MCF 10A (cell line): ENCODE data around the gene STAT1. TPM values are rescaled to one million over a fixed set of nuclear protein-coding genes. Genes with fewer than 3 reads are reported as not detected.

Experiments
- BruUV-seq: library from RNA; stranded (reverse); fragments of 400-500 nt; replicated peaks from 2 replicates; lab custom pipeline; 2021; lab: Mats Ljungman, UMichigan
- CTCF ChIA-PET: fragments of 300-600 bp; sonication (Branson Sonifier 250); formaldehyde crosslinking; extraction: SDS; loops from one replicate; lab custom pipeline; 2021; ENCODE audit warnings: antibody characterized with exemption, inconsistent platforms; lab: Yijun Ruan, JAX
- POLR2A ChIA-PET: fragments of 300-600, 350-650 bp; sonication (Branson Sonifier 250); formaldehyde crosslinking; extraction: SDS; loops from one replicate; lab custom pipeline; 2020; ENCODE audit warnings: antibody characterized with exemption, inconsistent platforms; lab: Yijun Ruan, JAX
- DNase-seq: peaks from one replicate; pipeline ENCODE4 v3.0.0-alpha.2; 2018; ENCODE audit not compliant: unreplicated experiment
- H3K27ac Mint-ChIP-seq: one replicate; pipeline ENCODE4 v1.8.0; 2022; ENCODE audit warnings: mild to moderate bottlenecking, low read depth, mixed read lengths; ENCODE audit not compliant: unreplicated experiment
- H3K27me3 Mint-ChIP-seq: one replicate; pipeline ENCODE4 v1.8.0; 2022; ENCODE audit warnings: mixed read lengths; ENCODE audit not compliant: insufficient read depth, unreplicated experiment
- H3K36me3 Mint-ChIP-seq: one replicate; pipeline ENCODE4 v1.8.0; 2022; ENCODE audit warnings: mild to moderate bottlenecking, moderate library complexity, mixed read lengths; ENCODE audit not compliant: insufficient read depth, unreplicated experiment
- H3K4me1 Mint-ChIP-seq: one replicate; pipeline ENCODE4 v1.8.0; 2022; ENCODE audit warnings: mixed read lengths; ENCODE audit not compliant: insufficient read depth, unreplicated experiment
- H3K4me3 Mint-ChIP-seq: one replicate; pipeline ENCODE4 v1.8.0; 2022; ENCODE audit warnings: mild to moderate bottlenecking, moderate library complexity, mixed read lengths; ENCODE audit not compliant: unreplicated experiment
- H3K9me3 Mint-ChIP-seq: one replicate; pipeline ENCODE4 v1.8.0; 2022; ENCODE audit warnings: mixed read lengths; ENCODE audit not compliant: unreplicated experiment
- intact Hi-C: fragments of 100-400 bp; cut with micrococcal nuclease; formaldehyde crosslinking; loops from 2 replicates; pipeline ENCODE4 v1.14.1; 2022
- total RNA-seq: library from RNA; stranded (reverse); gene quantifications from 2 replicates; pipeline ENCODE4 v1.2.3, GENCODE V29; 2022
- TF ChIP-seq, protein P1 (sequence below): fragments of 200-600 bp; IDR thresholded peaks from one replicate; pipeline ENCODE4 v1.8.0; 2022; ENCODE audit warnings: antibody characterized with exemption, mild to moderate bottlenecking; ENCODE audit not compliant: unreplicated experiment

STAT1 gene
- total RNA-seq, 1 experiment from 2014 or later: 36.9 TPM

DNA sequence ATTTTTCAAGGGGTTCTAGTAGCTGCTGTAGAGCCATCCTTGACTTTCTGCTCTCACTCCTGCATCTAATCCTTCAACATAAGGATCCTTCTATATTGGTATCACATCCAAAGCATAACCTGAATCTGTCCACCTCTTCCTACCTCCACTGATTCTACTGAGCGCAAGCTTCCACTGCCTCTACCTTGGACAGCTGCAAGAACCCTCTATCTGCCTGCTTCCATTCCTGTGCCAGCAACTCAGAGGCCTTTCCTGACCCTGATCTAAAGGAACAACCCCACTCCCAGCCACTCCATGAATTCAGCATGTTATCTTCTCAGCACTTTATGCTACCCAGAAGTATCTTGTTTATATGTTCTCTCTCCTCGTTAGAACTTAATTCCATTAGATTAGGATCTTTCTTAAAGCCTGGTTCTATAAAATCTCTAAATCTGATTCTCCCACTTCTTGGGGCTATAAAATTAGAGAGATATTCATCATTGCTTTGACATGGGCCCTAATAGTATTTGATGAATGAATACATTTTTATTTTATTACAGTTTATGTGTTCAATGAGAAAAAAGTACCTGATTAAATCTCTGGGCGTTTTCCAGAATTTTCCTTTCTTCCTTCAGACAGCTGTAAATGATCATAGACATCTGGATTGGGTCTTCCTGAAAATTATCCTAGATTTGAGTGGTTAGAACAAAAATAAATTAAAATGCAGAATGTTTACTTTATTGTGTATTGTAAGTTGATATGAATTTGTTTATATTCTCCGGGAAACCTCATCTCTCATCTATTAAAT is 6.8 kb downstream of the STAT1 start:
- Mint-ChIP-seq H3K27ac (no peak overlapping the region), H3K9me3 (no peaks in the 10 kb centered on the region), H3K4me1 (peaks cover 10% of the 10 kb centered on the region), H3K27me3 (no peaks in the 10 kb centered on the region), H3K36me3 (peaks cover 65% of the 10 kb centered on the region), H3K4me3 (no peak overlapping the region)
- ChIA-PET POLR2A (interaction anchor here (1.4 to 1.5 kb wide), 2 partner anchors 13 to 125 kb away, joined by 4 to 6 read pairs; no protein-coding TSS in a partner anchor), CTCF (no interaction called here)
- BruUV-seq: no TSS peak
- no peak for DNase-seq
- intact Hi-C loops: no loop called here
- TF ChIP-seq, protein P1, sequence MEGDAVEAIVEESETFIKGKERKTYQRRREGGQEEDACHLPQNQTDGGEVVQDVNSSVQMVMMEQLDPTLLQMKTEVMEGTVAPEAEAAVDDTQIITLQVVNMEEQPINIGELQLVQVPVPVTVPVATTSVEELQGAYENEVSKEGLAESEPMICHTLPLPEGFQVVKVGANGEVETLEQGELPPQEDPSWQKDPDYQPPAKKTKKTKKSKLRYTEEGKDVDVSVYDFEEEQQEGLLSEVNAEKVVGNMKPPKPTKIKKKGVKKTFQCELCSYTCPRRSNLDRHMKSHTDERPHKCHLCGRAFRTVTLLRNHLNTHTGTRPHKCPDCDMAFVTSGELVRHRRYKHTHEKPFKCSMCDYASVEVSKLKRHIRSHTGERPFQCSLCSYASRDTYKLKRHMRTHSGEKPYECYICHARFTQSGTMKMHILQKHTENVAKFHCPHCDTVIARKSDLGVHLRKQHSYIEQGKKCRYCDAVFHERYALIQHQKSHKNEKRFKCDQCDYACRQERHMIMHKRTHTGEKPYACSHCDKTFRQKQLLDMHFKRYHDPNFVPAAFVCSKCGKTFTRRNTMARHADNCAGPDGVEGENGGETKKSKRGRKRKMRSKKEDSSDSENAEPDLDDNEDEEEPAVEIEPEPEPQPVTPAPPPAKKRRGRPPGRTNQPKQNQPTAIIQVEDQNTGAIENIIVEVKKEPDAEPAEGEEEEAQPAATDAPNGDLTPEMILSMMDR: no peak

DNA sequence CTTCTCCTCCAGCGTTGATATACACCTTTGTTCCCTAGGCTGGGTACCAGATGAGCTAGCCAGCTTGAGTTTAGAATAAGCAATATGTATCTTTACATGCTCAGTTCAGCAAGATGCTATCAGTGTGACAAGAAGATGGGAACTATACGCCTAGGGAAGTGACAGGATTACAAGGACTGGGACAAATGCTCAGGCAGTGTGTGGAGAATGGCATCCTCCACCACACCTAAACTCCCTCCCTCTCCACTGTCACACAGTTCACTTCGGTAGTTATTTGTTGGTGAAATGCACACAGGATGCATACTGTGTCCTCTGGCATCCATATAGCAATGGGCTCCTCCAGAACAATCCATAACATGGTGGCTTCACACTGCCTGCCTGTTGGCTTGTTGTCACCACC is 7.7 kb downstream of the STAT1 start:
- Mint-ChIP-seq H3K27ac (no peak overlapping the region), H3K36me3 (peaks cover 69% of the 10 kb centered on the region), H3K4me3 (no peak overlapping the region), H3K4me1 (peaks cover 14% of the 10 kb centered on the region), H3K9me3 (no peaks in the 10 kb centered on the region), H3K27me3 (no peaks in the 10 kb centered on the region)
- DNase-seq: no peak
- TF ChIP-seq, protein P1: no peak
- ChIA-PET CTCF (no interaction called here), POLR2A (no interaction called here)
- BruUV-seq: no TSS peak
- intact Hi-C loops: no loop called here

DNA sequence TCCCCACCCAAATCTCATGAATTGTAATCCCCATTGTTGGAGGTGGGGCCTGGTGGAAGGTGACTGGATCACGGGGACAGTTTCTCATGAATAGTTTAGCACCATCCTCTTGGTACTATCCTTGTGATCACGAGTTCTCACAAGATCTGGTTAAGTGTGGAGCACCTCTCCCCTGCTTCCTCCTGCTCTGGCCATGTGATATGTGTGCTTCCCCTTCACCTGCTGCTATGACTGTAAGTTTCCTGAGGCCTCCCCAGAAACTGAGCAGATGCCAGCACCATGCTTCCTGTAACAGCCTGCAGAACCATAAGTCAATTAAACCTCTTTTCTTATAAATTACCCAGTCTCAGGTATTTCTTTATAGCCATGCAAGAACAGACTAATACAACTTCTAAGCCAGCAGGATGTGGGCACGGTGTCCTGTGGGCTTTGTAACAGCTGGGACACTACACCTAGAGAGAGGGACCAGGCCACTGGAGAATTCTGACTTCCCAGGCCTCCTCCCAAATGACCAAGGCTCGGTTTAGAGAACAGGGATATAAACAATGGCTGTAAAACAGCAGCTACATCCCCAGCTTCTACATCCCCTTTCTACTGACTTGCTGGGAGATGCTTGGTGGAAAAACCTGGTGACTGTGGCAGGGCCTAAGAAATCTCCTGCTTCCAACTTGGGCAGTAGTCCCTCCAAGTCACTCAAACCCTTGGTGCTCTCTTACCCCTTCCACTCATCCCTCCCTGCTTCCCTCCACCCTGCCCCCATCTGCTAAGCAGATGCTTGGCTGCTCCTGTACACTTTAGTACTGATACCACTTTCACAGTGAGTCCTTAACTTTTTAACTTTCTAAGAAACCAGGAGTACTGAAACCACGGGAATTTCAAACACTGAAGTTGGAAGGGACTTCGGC is 10.3 kb downstream of the STAT1 start:
- no peak overlapping the region for H3K27ac Mint-ChIP-seq
- no TSS peak for BruUV-seq
- DNase-seq: no peak
- H3K9me3 Mint-ChIP-seq: no peaks in the 10 kb centered on the region
- no peaks in the 10 kb centered on the region for H3K27me3 Mint-ChIP-seq
- no peak overlapping the region for H3K4me3 Mint-ChIP-seq
- ChIA-PET CTCF (interaction anchor here (0.7 kb wide), 1 partner anchor 151 kb away, joined by 4 read pairs; no protein-coding TSS in a partner anchor), POLR2A (interaction anchor here (1.3 to 4.4 kb wide), 3 partner anchors 10 to 16 kb away, joined by 9 to 40 read pairs (median 31); partner anchors contain the start of gene STAT1)
- peaks cover 14% of the 10 kb centered on the region for H3K4me1 Mint-ChIP-seq
- TF ChIP-seq, protein P1: no peak
- intact Hi-C loops: no loop called here
- peaks cover 79% of the 10 kb centered on the region for H3K36me3 Mint-ChIP-seq

DNA sequence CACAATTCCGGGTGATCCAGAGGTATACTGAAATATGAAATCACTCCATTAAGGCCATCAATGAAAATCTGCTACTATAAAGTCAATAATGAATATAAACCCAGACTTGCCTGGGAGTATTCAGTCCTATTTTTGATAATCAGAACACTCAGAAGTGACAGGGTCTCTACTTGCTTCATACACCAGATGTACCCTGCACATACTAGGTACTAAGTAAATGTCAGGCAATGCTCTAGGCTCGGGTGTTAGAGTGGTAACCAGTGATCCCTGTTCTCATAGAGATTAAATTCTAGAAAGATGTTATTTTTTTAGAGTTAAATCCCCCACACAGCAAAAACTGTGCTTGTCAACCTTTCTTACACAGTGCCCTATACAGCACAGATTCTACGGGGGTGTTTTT is 12.3 kb downstream of the STAT1 start:
- POLR2A ChIA-PET: interaction anchor here (0.5 to 4.4 kb wide), 6 partner anchors 9 to 402 kb away, joined by 3 to 40 read pairs (median 7); partner anchors contain the start of gene STAT1
- Mint-ChIP-seq H3K36me3 (peaks cover 77% of the 10 kb centered on the region), H3K27me3 (no peaks in the 10 kb centered on the region), H3K27ac (peak overlapping the region; percentile 87), H3K4me1 (peaks cover 14% of the 10 kb centered on the region), H3K9me3 (no peaks in the 10 kb centered on the region), H3K4me3 (no peak overlapping the region)
- no TSS peak for BruUV-seq
- intact Hi-C loops: no loop called here
- no peak for DNase-seq
- CTCF ChIA-PET: no interaction called here
- TF ChIP-seq, protein P1: no peak
